Uterus (tissue), 2 donors: ENCODE results near the gene SUDS3.

Source experiments
- CTCF ChIP-seq, 4 experiments: fragments of 200-600 bp in 2 of 4; fragments of 450-650 bp in 2 of 4; sonication (generic) in 2 of 4; IDR thresholded peaks; one replicate each; pipeline ENCODE4 v1.5.1; 2016 to 2019; ENCODE audit warnings: antibody characterized with exemption in 4 of 4, mild to moderate bottlenecking in 2 of 4, moderate library complexity in 1 of 4
- POLR2A ChIP-seq, 2 donors: fragments of 450-650 bp; IDR thresholded peaks; one replicate each; pipeline ENCODE4 v1.6.1; 2016; ENCODE audit warnings: antibody characterized with exemption in 2 of 2, mild to moderate bottlenecking in 1 of 2, moderate library complexity in 1 of 2

GRCh38 chr12:118377884-118378470, 1.6 kb downstream of the SUDS3 start:
- peak; percentile 81 to 97 (median 88) for TF ChIP-seq CTCF (IDR thresholded peaks at IDR 0.05)
- TF ChIP-seq POLR2A (IDR thresholded peaks at IDR 0.05) = no peak
